ENCODE data around the gene ATP8B4.

- no peak for TF ChIP-seq POLR2A (IDR thresholded peaks at IDR 0.05; ENCODE audit: low read depth)
- no peak for TF ChIP-seq CTCF (IDR thresholded peaks at IDR 0.05)
- TF ChIP-seq EP300 (IDR thresholded peaks at IDR 0.05): no peak
- no peak for TF ChIP-seq POLR2AphosphoS5 (IDR thresholded peaks at IDR 0.05)
Measured at GRCh38 chr15:50065279-50065678, 53.8 kb downstream of the ATP8B4 start.

All from esophagus muscularis mucosa (tissue), 4 donors.